ENCODE measurements around the gene GH2.
A peak's percentile ranks its signal among the peaks of the same experiment; 100 is the strongest.

The GH2 gene

GRCh38 chr17:63848834-63849689, 32.7 kb downstream of the GH2 start (continued):
- TF ChIP-seq, protein P1, sequence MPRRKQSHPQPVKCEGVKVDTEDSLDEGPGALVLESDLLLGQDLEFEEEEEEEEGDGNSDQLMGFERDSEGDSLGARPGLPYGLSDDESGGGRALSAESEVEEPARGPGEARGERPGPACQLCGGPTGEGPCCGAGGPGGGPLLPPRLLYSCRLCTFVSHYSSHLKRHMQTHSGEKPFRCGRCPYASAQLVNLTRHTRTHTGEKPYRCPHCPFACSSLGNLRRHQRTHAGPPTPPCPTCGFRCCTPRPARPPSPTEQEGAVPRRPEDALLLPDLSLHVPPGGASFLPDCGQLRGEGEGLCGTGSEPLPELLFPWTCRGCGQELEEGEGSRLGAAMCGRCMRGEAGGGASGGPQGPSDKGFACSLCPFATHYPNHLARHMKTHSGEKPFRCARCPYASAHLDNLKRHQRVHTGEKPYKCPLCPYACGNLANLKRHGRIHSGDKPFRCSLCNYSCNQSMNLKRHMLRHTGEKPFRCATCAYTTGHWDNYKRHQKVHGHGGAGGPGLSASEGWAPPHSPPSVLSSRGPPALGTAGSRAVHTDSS (tag by site-specific recombination; IDR thresholded peaks at IDR 0.05) = peak; percentile 79
- TF ChIP-seq SETDB1 (IDR thresholded peaks at IDR 0.05; ENCODE audit: insufficient read length, low read length) (peak; percentile 89), ZXDB (tag by site-specific recombination; IDR thresholded peaks at IDR 0.05) (peak; percentile 56; the same call in 1 of the 2 replicates), ZNF571 (tag by site-specific recombination; IDR thresholded peaks at IDR 0.05) (no peak), ZFHX2 (tag by site-specific recombination; conservative IDR thresholded peaks at IDR 0.05) (peak; percentile 26; the same call in 1 of the 2 replicates), PRDM6 (tag by site-specific recombination; IDR thresholded peaks at IDR 0.05) (no peak), ZNF350 (tag by site-specific recombination; IDR thresholded peaks at IDR 0.05) (no peak), SP7 (tag by site-specific recombination; IDR thresholded peaks at IDR 0.05) (peak; percentile 62), ZNF324 (tag by site-specific recombination; IDR thresholded peaks at IDR 0.05) (peak; percentile 64; the same call in 1 of the 2 replicates), ZSCAN30 (tag by site-specific recombination; IDR thresholded peaks at IDR 0.05) (no peak), ZNF692 (tag by site-specific recombination; IDR thresholded peaks at IDR 0.05) (peak; percentile 68), ZNF501 (tag by site-specific recombination; IDR thresholded peaks at IDR 0.05) (0 out of 2 replicates have a peak, but pooled peaks have one; percentile 50)
- TF ChIP-seq, protein P2, sequence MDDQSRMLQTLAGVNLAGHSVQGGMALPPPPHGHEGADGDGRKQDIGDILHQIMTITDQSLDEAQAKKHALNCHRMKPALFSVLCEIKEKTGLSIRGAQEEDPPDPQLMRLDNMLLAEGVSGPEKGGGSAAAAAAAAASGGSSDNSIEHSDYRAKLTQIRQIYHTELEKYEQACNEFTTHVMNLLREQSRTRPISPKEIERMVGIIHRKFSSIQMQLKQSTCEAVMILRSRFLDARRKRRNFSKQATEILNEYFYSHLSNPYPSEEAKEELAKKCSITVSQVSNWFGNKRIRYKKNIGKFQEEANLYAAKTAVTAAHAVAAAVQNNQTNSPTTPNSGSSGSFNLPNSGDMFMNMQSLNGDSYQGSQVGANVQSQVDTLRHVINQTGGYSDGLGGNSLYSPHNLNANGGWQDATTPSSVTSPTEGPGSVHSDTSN (CRISPR knock-in tag; IDR thresholded peaks at IDR 0.05) = 0 out of 2 replicates have a peak, but pooled peaks have one; percentile 56
- TF ChIP-seq, protein P3, sequence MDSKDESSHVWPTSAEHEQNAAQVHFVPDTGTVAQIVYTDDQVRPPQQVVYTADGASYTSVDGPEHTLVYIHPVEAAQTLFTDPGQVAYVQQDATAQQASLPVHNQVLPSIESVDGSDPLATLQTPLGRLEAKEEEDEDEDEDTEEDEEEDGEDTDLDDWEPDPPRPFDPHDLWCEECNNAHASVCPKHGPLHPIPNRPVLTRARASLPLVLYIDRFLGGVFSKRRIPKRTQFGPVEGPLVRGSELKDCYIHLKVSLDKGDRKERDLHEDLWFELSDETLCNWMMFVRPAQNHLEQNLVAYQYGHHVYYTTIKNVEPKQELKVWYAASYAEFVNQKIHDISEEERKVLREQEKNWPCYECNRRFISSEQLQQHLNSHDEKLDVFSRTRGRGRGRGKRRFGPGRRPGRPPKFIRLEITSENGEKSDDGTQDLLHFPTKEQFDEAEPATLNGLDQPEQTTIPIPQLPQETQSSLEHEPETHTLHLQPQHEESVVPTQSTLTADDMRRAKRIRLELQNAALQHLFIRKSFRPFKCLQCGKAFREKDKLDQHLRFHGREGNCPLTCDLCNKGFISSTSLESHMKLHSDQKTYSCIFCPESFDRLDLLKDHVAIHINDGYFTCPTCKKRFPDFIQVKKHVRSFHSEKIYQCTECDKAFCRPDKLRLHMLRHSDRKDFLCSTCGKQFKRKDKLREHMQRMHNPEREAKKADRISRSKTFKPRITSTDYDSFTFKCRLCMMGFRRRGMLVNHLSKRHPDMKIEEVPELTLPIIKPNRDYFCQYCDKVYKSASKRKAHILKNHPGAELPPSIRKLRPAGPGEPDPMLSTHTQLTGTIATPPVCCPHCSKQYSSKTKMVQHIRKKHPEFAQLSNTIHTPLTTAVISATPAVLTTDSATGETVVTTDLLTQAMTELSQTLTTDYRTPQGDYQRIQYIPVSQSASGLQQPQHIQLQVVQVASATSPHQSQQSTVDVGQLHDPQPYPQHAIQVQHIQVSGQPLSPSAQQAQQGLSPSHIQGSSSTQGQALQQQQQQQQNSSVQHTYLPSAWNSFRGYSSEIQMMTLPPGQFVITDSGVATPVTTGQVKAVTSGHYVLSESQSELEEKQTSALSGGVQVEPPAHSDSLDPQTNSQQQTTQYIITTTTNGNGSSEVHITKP (tag by site-specific recombination; IDR thresholded peaks at IDR 0.05) = peak; percentile 68
- TF ChIP-seq, protein P4, sequence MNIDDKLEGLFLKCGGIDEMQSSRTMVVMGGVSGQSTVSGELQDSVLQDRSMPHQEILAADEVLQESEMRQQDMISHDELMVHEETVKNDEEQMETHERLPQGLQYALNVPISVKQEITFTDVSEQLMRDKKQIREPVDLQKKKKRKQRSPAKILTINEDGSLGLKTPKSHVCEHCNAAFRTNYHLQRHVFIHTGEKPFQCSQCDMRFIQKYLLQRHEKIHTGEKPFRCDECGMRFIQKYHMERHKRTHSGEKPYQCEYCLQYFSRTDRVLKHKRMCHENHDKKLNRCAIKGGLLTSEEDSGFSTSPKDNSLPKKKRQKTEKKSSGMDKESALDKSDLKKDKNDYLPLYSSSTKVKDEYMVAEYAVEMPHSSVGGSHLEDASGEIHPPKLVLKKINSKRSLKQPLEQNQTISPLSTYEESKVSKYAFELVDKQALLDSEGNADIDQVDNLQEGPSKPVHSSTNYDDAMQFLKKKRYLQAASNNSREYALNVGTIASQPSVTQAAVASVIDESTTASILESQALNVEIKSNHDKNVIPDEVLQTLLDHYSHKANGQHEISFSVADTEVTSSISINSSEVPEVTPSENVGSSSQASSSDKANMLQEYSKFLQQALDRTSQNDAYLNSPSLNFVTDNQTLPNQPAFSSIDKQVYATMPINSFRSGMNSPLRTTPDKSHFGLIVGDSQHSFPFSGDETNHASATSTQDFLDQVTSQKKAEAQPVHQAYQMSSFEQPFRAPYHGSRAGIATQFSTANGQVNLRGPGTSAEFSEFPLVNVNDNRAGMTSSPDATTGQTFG (tag by site-specific recombination; IDR thresholded peaks at IDR 0.05; ENCODE audit: borderline replicate concordance) = no peak
- TF ChIP-seq, protein P5, sequence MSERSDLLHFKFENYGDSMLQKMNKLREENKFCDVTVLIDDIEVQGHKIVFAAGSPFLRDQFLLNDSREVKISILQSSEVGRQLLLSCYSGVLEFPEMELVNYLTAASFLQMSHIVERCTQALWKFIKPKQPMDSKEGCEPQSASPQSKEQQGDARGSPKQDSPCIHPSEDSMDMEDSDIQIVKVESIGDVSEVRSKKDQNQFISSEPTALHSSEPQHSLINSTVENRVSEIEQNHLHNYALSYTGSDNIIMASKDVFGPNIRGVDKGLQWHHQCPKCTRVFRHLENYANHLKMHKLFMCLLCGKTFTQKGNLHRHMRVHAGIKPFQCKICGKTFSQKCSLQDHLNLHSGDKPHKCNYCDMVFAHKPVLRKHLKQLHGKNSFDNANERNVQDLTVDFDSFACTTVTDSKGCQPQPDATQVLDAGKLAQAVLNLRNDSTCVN (tag by site-specific recombination; optimal IDR thresholded peaks at IDR 0.05) = peak; percentile 17
